Measurements from ENCODE around the gene PROSER2.

- TF ChIP-seq POLR2A (IDR thresholded peaks at IDR 0.05; ENCODE audit: low read length): no peak
- TF ChIP-seq GATA1 (IDR thresholded peaks at IDR 0.05; ENCODE audit: low read depth, low read length): no peak
These were observed 63.0 kb downstream of the PROSER2 start for GRCh38 chr10:11886138-11886474.
